A673 (cell line): Measurements from ENCODE around the gene ABHD10. TPM values are rescaled to one million over a fixed set of nuclear protein-coding genes. Genes with fewer than 3 reads are reported as not detected.

Experiments used
- BruUV-seq: library from RNA; stranded (reverse); fragments of 400-500 nt; replicated peaks from 2 replicates; lab custom pipeline; 2021; lab: Mats Ljungman, UMichigan
- CTCF ChIA-PET: fragments of 300-600 bp; sonication (Branson Sonifier 250); formaldehyde crosslinking; loops from one replicate; lab custom pipeline; 2022; ENCODE audit warnings: antibody characterized with exemption; lab: Charles Lee
- POLR2A ChIA-PET: fragments of 300-600 bp; sonication (Branson Sonifier 250); formaldehyde crosslinking; loops from one replicate; lab custom pipeline; 2022; ENCODE audit warnings: antibody characterized with exemption; ENCODE audit not compliant: low non-redundant PET; lab: Charles Lee
- DNase-seq: peaks from one replicate; pipeline ENCODE4 v3.0.0-alpha.2; 2015; ENCODE audit warnings: low spot score
- H3K27ac ChIP-seq: fragments of 200-600 bp; sonication (generic); 2 replicates; pipeline ENCODE4 v1.5.1; 2016; ENCODE audit warnings: mixed run types, low read depth, mild to moderate bottlenecking, mixed read lengths, antibody characterized with exemption, low read length; ENCODE audit not compliant: poor library complexity, severe bottlenecking
- H3K27me3 ChIP-seq: fragments of 200-600 bp; sonication (generic); replicated peaks from 2 replicates; pipeline ENCODE4 v1.6.1; 2017; ENCODE audit warnings: mixed run types, low read depth, mild to moderate bottlenecking, mixed read lengths, antibody characterized with exemption, low read length; ENCODE audit not compliant: insufficient read depth, poor library complexity
- H3K36me3 ChIP-seq: fragments of 200-600 bp; sonication (generic); 2 replicates; pipeline ENCODE4 v1.6.1; 2016; ENCODE audit warnings: mixed run types, mild to moderate bottlenecking, mixed read lengths, antibody characterized with exemption, low read length; ENCODE audit not compliant: insufficient read depth, poor library complexity, severe bottlenecking
- H3K4me1 ChIP-seq: fragments of 200-600 bp; sonication (generic); 2 replicates; pipeline ENCODE4 v1.6.1; 2017; ENCODE audit warnings: mixed run types, mild to moderate bottlenecking, mixed read lengths, antibody characterized with exemption, low read length; ENCODE audit not compliant: insufficient read depth, poor library complexity, severe bottlenecking
- H3K4me3 ChIP-seq: fragments of 200-600 bp; sonication (generic); 2 replicates; pipeline ENCODE4 v1.5.1; 2016; ENCODE audit warnings: low read depth, mixed run types, mild to moderate bottlenecking, mixed read lengths, low read length; ENCODE audit not compliant: poor library complexity, severe bottlenecking
- H3K9me3 ChIP-seq: fragments of 200-600 bp; sonication (generic); 2 replicates; pipeline ENCODE4 v1.6.1; 2016; ENCODE audit warnings: mixed run types, low read depth, mild to moderate bottlenecking, mixed read lengths, antibody characterized with exemption, low read length; ENCODE audit not compliant: poor library complexity, severe bottlenecking
- EZH2 ChIP-seq: fragments of 200-600 bp; sonication (generic); IDR thresholded peaks from 2 replicates; pipeline ENCODE4 v1.6.1; 2017; ENCODE audit warnings: borderline replicate concordance, low read depth, mild to moderate bottlenecking, mixed read lengths, antibody characterized with exemption, low read length; ENCODE audit not compliant: poor library complexity, severe bottlenecking
- intact Hi-C: fragments of 100-400 bp; cut with micrococcal nuclease; formaldehyde crosslinking; loops from one replicate; pipeline ENCODE4 v1.10.0; 2022; ENCODE audit not compliant: unreplicated experiment
- total RNA-seq: library from RNA; stranded (reverse); gene quantifications from 2 replicates; pipeline ENCODE4 v1.2.3, GENCODE V29; 2021
- TF ChIP-seq, protein P1 (sequence below): fragments of 300-800, 200-600 bp; sonication (generic); conservative IDR thresholded peaks from 2 replicates; pipeline ENCODE4 v1.5.1; 2017; ENCODE audit warnings: low read depth, mild to moderate bottlenecking, antibody characterized with exemption, low read length, moderate library complexity, mixed read lengths

Gene ABHD10
- total RNA-seq, 1 experiment from 2014 or later: 40.7 TPM

DNA sequence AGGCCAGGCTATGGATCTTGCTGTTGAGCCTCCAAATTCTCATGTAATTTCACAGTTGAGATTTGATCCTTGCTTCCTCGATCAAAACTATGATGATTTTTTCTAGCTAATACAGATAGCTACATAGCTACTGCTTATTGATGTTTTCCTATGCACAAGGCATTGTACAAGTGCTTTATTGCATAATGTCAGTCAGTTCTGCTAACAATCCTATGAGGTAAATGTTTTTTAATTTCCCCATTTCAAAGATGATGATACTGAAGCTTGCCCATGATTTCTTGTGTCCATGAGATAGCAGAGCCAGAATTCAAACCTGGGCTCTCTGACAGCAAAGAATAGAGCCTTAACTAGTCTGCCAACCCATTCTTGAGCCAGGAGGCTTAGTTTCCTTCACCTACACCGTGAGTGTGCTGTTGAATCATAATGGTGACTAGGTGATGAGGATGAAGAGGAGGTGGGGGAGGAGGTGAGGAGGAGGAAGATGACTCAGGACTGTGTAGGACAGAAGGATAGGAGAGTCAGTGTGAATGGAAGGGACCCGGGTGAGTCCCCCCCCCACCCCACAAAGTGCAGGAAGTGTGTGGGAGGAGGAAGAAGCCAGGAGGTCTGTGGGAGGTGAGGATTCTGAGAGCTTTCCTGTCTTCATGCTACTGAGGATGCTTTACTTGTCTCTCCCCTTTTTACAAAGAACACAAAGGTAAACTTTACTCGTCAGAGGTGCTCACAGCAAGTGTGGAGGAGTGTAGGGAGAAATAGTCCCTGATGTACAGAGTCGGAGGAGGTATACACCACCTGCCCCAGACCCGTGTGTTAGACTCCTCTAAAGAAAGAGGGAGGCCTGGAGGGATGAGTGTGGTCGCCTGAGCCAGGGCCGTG, 23.5 kb downstream of the ABHD10 start:
- POLR2A ChIA-PET: no interaction called here
- peaks cover 4% of the 10 kb centered on the region for H3K4me1 ChIP-seq

DNA sequence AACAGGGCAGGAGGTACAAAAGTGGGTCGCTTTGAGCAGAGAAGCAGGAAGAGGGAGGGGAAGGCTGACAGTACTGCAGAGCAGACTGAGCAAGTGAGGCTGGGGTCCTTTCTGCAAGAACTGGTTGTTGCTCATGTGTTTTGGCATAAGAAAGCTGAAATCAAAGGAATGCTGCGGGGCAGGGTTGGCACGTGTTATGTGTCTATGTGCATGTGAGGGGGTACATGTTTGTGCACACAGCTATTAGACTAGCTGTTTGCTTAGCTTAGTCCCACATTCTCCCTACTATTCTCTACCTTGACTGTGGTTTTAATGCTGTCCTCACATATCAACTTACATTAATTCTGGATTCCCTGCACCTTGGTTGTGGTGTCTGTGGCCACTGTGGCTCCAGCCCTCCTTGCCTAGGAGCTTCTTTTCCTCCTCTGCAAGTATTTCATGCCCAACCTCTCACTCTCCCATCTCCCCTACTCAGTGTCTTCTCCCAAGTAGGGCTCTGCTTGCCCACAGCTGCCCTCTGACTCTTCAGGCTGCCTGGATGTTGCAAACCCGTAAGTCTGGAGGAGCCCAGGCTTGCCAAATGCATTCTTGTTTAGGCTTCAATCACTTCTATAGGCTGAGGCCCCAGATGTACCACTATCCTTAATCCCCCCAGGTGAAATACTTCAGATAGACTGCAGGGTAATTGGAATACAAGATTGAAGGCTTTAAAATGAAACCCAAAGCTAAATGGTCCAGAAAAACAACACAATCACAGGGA, 24.7 kb downstream of the ABHD10 start:
- H3K4me3 ChIP-seq: no peak overlapping the region

More for the DNA sequence above, 23.5 kb downstream of the ABHD10 start:
- intact Hi-C loops: no loop called here
- TF ChIP-seq EZH2: no peak
- Histone ChIP-seq H3K36me3 (no peaks in the 10 kb centered on the region), H3K27me3 (no peaks in the 10 kb centered on the region), H3K4me3 (no peak overlapping the region), H3K9me3 (no peaks in the 10 kb centered on the region), H3K27ac (no peak overlapping the region)
- DNase-seq: no peak
- no TSS peak for BruUV-seq
- CTCF ChIA-PET: interaction anchor here (1.2 to 1.9 kb wide), 2 partner anchors 12 to 13 kb away, joined by 3 to 6 read pairs; no protein-coding TSS in a partner anchor

DNA sequence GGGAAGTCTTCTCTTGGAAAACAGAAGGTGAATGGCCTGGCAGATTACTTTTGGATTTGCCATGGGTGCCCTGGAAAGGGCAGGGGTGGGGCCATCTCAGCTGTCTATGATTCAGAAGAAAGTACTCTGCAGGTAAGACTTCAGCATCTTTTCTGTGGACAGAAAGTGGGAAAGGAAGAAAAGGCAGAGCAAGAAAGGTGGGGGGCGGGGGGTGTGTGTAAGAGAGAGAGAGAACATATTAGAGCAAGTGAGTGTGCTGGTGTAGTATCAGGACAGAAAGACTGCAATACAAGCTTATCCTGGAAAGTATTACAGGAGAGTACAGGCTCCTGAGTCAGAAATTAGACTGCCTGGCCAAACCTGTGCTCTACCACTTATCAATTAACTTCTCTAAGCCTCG, 25.4 kb downstream of the ABHD10 start:
- POLR2A ChIA-PET: no interaction called here
- no peak overlapping the region for H3K4me3 ChIP-seq

More for the DNA sequence above, 24.7 kb downstream of the ABHD10 start:
- Histone ChIP-seq H3K36me3 (no peaks in the 10 kb centered on the region), H3K4me1 (peaks cover 16% of the 10 kb centered on the region), H3K27ac (no peak overlapping the region), H3K27me3 (no peaks in the 10 kb centered on the region), H3K9me3 (no peaks in the 10 kb centered on the region)
- ChIA-PET POLR2A (no interaction called here), CTCF (no interaction called here)
- TF ChIP-seq EZH2: no peak
- TF ChIP-seq, protein P1, sequence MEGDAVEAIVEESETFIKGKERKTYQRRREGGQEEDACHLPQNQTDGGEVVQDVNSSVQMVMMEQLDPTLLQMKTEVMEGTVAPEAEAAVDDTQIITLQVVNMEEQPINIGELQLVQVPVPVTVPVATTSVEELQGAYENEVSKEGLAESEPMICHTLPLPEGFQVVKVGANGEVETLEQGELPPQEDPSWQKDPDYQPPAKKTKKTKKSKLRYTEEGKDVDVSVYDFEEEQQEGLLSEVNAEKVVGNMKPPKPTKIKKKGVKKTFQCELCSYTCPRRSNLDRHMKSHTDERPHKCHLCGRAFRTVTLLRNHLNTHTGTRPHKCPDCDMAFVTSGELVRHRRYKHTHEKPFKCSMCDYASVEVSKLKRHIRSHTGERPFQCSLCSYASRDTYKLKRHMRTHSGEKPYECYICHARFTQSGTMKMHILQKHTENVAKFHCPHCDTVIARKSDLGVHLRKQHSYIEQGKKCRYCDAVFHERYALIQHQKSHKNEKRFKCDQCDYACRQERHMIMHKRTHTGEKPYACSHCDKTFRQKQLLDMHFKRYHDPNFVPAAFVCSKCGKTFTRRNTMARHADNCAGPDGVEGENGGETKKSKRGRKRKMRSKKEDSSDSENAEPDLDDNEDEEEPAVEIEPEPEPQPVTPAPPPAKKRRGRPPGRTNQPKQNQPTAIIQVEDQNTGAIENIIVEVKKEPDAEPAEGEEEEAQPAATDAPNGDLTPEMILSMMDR: no peak
- intact Hi-C loops: no loop called here
- BruUV-seq: no TSS peak
- no peak for DNase-seq

More for the DNA sequence above, 25.4 kb downstream of the ABHD10 start:
- H3K27me3 ChIP-seq: no peaks in the 10 kb centered on the region
- peaks cover 18% of the 10 kb centered on the region for H3K4me1 ChIP-seq
- intact Hi-C loops: no loop called here
- no peaks in the 10 kb centered on the region for H3K9me3 ChIP-seq
- no peak overlapping the region for H3K27ac ChIP-seq
- no peaks in the 10 kb centered on the region for H3K36me3 ChIP-seq
- BruUV-seq: no TSS peak
- no peak for DNase-seq
- CTCF ChIA-PET: no interaction called here
- TF ChIP-seq, protein P1: no peak
- no peak for TF ChIP-seq EZH2
